T-helper 1 cell treated with Interleukin-12 subunit alpha and Interleukin-12 subunit beta and Interleukin-4 antibody, amounts not matched to agents 30 μg/mL and 1 μg/mL, for 36 hours (primary cell): ENCODE measurements around the gene GCGR.
"Not testable (repeated sequence)": the region's sequence is repeated elsewhere in the genome, so short reads cannot be mapped to it uniquely, and the experiment has no call there.

Experiments used
- H3K27ac Mint-ChIP-seq: one replicate; pipeline ENCODE4 v1.8.0; 2021; ENCODE audit warnings: mild to moderate bottlenecking, mixed read lengths
- H3K27me3 Mint-ChIP-seq: one replicate; pipeline ENCODE4 v1.8.0; 2021; ENCODE audit warnings: low read depth, mixed read lengths
- H3K36me3 Mint-ChIP-seq: one replicate; pipeline ENCODE4 v1.8.0; 2021; ENCODE audit warnings: low read depth, mixed read lengths
- H3K4me1 Mint-ChIP-seq: one replicate; pipeline ENCODE4 v1.8.0; 2021; ENCODE audit warnings: low read depth, mixed read lengths
- H3K4me3 Mint-ChIP-seq: one replicate; pipeline ENCODE4 v1.8.0; 2021; ENCODE audit warnings: mild to moderate bottlenecking, moderate library complexity, mixed read lengths
- H3K9me3 Mint-ChIP-seq: one replicate; pipeline ENCODE4 v1.8.0; 2021; ENCODE audit warnings: mixed read lengths

GCGR gene

GRCh38 chr17:81833921-81834830, 30.2 kb downstream of the GCGR start:
- H3K4me3 Mint-ChIP-seq = peak overlapping the region; percentile 74
- H3K4me1 Mint-ChIP-seq = peaks cover 16% of the 10 kb centered on the region
- H3K36me3 Mint-ChIP-seq = peaks cover 3% of the 10 kb centered on the region
- no peaks in the 10 kb centered on the region for H3K27me3 Mint-ChIP-seq
- H3K9me3 Mint-ChIP-seq = no peaks in the 10 kb centered on the region
- peak overlapping the region; percentile 79 for H3K27ac Mint-ChIP-seq

DNA sequence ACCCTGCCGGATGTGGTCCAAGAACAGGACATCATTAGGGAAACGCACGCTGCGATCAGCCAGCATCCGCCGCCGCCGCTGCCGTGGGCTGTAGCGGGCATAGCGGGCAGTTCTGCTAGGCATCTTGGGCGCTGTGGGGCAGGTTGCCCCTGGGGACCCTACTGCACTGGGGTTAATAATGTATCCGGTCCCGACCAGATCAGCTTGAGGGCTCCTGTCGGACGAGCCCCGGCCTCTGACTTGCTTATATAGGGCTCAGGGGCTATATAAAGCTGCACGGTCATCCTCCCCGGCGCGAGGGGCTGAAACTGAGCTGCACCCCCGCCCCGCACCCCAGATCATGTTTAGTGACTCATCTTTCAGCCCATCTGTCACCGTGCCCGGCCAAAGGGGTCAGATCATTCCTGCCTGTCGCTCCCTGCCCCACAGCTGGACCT, 30.9 kb downstream of the GCGR start, which contains the start of gene PPP1R27:
PPP1R27 (minus strand) TSS at position 220 of the 437 bp plus-strand sequence; CDS start at position 123, 97 bp downstream.
- Mint-ChIP-seq H3K9me3 (no peaks in the 10 kb centered on the region), H3K4me1 (peaks cover 16% of the 10 kb centered on the region), H3K27ac (peak within 1 kb of the TSS; percentile 79), H3K36me3 (peaks cover 3% of the 10 kb centered on the region), H3K27me3 (no peaks in the 10 kb centered on the region), H3K4me3 (peak within 1 kb of the TSS; percentile 74)

DNA sequence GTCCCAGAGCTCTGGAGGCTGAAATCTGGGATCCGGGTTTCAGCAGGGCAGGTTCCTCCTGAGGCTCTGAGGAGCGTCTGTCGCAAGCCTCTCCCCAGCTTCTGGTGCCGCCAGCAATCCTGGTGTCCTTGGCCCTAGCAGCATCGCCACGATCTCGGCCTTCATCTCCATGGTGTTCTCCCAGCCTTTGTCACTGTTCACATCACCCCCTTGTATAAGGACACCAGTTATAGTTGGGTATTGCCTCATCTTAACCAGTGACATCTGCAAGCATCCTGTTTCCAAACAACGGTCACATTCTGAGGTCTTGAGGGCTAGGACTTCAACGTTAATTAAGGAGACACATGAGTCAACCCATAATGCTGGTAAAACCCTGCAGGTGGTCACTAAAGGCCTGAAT, 33.7 kb downstream of the GCGR start:
- H3K27me3 Mint-ChIP-seq = no peaks in the 10 kb centered on the region
- H3K9me3 Mint-ChIP-seq = no peaks in the 10 kb centered on the region
- no peaks in the 10 kb centered on the region for H3K36me3 Mint-ChIP-seq
- H3K4me1 Mint-ChIP-seq = peaks cover 3% of the 10 kb centered on the region
- H3K27ac Mint-ChIP-seq = no peak overlapping the region
- H3K4me3 Mint-ChIP-seq = no peak overlapping the region

- no peaks in the 10 kb centered on the region for H3K9me3 Mint-ChIP-seq
- no peak overlapping the region for H3K27ac Mint-ChIP-seq
- H3K4me1 Mint-ChIP-seq = peaks cover under 1% of the 10 kb centered on the region
- no peaks in the 10 kb centered on the region for H3K27me3 Mint-ChIP-seq
- no peak overlapping the region for H3K4me3 Mint-ChIP-seq
- H3K36me3 Mint-ChIP-seq = peaks cover 6% of the 10 kb centered on the region
Observed at GRCh38 chr17:81838753-81839255, 34.9 kb downstream of the GCGR start.

- H3K36me3 Mint-ChIP-seq = peaks cover 6% of the 10 kb centered on the region
- no peaks in the 10 kb centered on the region for H3K4me1 Mint-ChIP-seq
- H3K9me3 Mint-ChIP-seq = no peaks in the 10 kb centered on the region
- no peak overlapping the region for H3K4me3 Mint-ChIP-seq
- H3K27me3 Mint-ChIP-seq = no peaks in the 10 kb centered on the region
- no peak overlapping the region for H3K27ac Mint-ChIP-seq
Observed at GRCh38 chr17:81839301-81839700, 35.4 kb downstream of the GCGR start.

DNA sequence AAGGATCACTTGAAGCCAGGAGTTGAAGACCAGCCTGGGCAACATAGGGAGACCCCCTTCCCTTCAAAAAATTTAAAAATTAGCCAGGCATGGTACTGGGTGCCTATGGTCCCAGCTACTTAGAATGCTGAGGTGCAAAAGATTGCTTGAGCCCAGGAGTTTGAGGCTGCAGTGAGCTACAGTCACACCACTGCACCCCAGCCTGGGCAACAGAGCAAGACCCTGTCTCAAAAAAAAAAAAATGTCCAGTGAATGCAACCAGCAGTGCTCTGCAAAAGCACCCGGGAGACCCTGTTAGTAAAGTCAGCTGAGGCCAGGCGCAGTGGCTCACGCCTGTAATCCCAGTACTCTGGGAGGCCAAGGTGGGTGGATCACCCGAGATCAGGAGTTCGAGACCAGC, 36.1 kb downstream of the GCGR start:
- not testable (repeated sequence) for H3K4me1 Mint-ChIP-seq, H3K4me3 Mint-ChIP-seq, H3K27ac Mint-ChIP-seq, H3K27me3 Mint-ChIP-seq, H3K9me3 Mint-ChIP-seq
- H3K36me3 Mint-ChIP-seq = peaks cover 13% of the 10 kb centered on the region

- Mint-ChIP-seq H3K27ac (no peak overlapping the region), H3K4me3 (no peak overlapping the region), H3K9me3 (no peaks in the 10 kb centered on the region), H3K36me3 (peaks cover 19% of the 10 kb centered on the region), H3K4me1 (no peaks in the 10 kb centered on the region), H3K27me3 (no peaks in the 10 kb centered on the region)
Observed at GRCh38 chr17:81840826-81841778, 37.2 kb downstream of the GCGR start.

GRCh38 chr17:81841866-81842265, 37.9 kb downstream of the GCGR start:
- H3K27me3 Mint-ChIP-seq = no peaks in the 10 kb centered on the region
- H3K4me3 Mint-ChIP-seq = no peak overlapping the region
- no peaks in the 10 kb centered on the region for H3K9me3 Mint-ChIP-seq
- no peaks in the 10 kb centered on the region for H3K4me1 Mint-ChIP-seq
- H3K27ac Mint-ChIP-seq = no peak overlapping the region
- peaks cover 21% of the 10 kb centered on the region for H3K36me3 Mint-ChIP-seq

DNA sequence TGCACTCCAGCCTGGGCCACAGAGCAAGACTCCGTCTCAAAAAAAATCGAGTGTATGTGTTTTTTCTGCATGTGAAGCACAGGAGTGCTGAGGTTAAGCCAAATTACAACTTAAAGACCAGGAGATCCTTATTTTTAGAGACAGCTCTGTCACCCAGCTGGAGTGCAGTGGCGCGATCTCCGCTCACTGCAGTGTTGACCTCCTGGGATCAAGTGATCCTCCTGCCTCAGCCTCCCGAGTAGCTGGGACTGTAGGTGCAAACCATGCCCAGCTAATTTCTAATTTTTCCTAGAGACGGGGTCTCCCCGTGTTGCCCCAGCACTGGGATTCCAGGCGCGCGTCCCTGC, 38.4 kb downstream of the GCGR start:
- no peaks in the 10 kb centered on the region for H3K9me3 Mint-ChIP-seq

DNA sequence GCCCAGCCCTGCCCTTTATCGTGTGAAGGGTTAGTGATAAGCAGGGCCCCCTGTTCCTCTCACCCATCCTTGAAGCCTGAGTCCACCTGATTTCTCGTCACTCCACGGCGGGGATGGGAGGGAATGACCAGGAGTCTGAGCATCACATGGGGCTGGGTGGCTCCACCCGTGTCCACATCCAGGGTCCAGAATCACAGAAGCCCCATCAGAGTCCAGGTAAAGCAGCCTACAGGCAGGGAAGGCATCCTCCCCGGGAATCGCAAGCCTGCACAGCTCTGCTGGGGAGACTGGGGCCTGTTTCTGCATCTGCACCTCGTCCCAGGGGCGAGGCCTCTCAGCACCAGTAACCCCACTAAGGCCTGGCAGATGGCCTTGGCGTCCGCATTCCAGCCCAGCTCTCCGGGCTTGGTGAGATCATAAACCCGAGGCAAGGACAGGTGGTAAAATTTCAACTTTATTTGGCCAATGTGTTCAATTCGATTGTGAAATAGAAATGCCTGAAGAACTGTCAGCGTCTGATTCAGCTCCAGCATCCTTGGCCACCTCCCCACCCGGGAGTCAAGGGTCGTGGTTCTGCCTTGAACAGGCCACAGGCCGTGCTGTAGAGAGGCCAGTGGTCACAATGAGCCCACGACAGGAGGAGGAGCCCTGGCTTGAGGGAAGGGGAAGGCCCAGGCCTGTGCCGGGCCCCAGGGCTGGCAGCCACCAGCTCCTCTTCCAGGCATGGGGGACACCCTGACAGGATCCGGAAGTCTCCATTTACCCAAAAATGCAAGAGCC, 39.0 kb downstream of the GCGR start:
- Mint-ChIP-seq H3K27ac (no peak overlapping the region), H3K36me3 (peaks cover 21% of the 10 kb centered on the region), H3K4me3 (no peak overlapping the region), H3K9me3 (no peaks in the 10 kb centered on the region), H3K27me3 (no peaks in the 10 kb centered on the region), H3K4me1 (no peaks in the 10 kb centered on the region)

More for the DNA sequence above, 38.4 kb downstream of the GCGR start:
- H3K36me3 Mint-ChIP-seq = peaks cover 21% of the 10 kb centered on the region
- no peaks in the 10 kb centered on the region for H3K27me3 Mint-ChIP-seq
- no peaks in the 10 kb centered on the region for H3K4me1 Mint-ChIP-seq
- no peak overlapping the region for H3K27ac Mint-ChIP-seq
- no peak overlapping the region for H3K4me3 Mint-ChIP-seq

- no peaks in the 10 kb centered on the region for H3K9me3 Mint-ChIP-seq
- no peak overlapping the region for H3K27ac Mint-ChIP-seq
- H3K4me1 Mint-ChIP-seq = no peaks in the 10 kb centered on the region
- no peaks in the 10 kb centered on the region for H3K27me3 Mint-ChIP-seq
- H3K36me3 Mint-ChIP-seq = peaks cover 21% of the 10 kb centered on the region
- no peak overlapping the region for H3K4me3 Mint-ChIP-seq
Observed at GRCh38 chr17:81843713-81844326, 39.9 kb downstream of the GCGR start.

- Mint-ChIP-seq H3K27ac (no peak overlapping the region), H3K4me3 (no peak overlapping the region), H3K4me1 (no peaks in the 10 kb centered on the region), H3K9me3 (no peaks in the 10 kb centered on the region), H3K27me3 (no peaks in the 10 kb centered on the region), H3K36me3 (peaks cover 21% of the 10 kb centered on the region)
Observed at GRCh38 chr17:81844327-81844851, 40.4 kb downstream of the GCGR start.

- peaks cover 21% of the 10 kb centered on the region for H3K36me3 Mint-ChIP-seq
- H3K27me3 Mint-ChIP-seq = no peaks in the 10 kb centered on the region
- no peaks in the 10 kb centered on the region for H3K9me3 Mint-ChIP-seq
- H3K4me3 Mint-ChIP-seq = no peak overlapping the region
- no peaks in the 10 kb centered on the region for H3K4me1 Mint-ChIP-seq
- H3K27ac Mint-ChIP-seq = no peak overlapping the region
Observed at GRCh38 chr17:81844887-81845286, 40.9 kb downstream of the GCGR start.
